ENCODE measurements around the gene STK17B. TPM values are rescaled to one million over a fixed set of nuclear protein-coding genes. Genes with fewer than 3 reads are reported as not detected.

STK17B gene
- total RNA-seq = 7.4 TPM
- long read RNA-seq = 0 reads

GRCh38 chr2:196171248-196171871 is at the start of gene STK17B:
TSS of gene STK17B (minus strand) at chr2:196171578. CDS start at chr2:196163383, 8,195 bp downstream.
- intact Hi-C loops (cut with DNase I) = loop anchor here (5.0 kb wide), 1 partner anchor 94 kb away; no protein-coding TSS in a partner anchor
- peak; percentile 98 for ATAC-seq
- peak; percentile 97 for DNase-seq (ENCODE audit: missing footprints)

- no peak for DNase-seq (ENCODE audit: missing footprints)
- ATAC-seq = no peak
- intact Hi-C loops (cut with DNase I) = no loop called here
These were observed 49.3 kb upstream of the STK17B start for GRCh38 chr2:196220671-196221070.

- ATAC-seq (no peak), DNase-seq (ENCODE audit: missing footprints) (no peak)
- intact Hi-C loops (cut with DNase I) = no loop called here
These were observed 48.3 kb upstream of the STK17B start for GRCh38 chr2:196219671-196220070.

GRCh38 chr2:196218106-196218505 is 46.7 kb upstream of the STK17B start:
- intact Hi-C loops (cut with DNase I) = no loop called here
- DNase-seq (ENCODE audit: missing footprints) (no peak), ATAC-seq (no peak)

- intact Hi-C loops (cut with DNase I) = no loop called here
These were observed 45.7 kb upstream of the STK17B start for GRCh38 chr2:196217116-196217515.

GRCh38 chr2:196215376-196215775 is 44.0 kb upstream of the STK17B start:
- ATAC-seq = no peak
- intact Hi-C loops (cut with DNase I) = no loop called here
- no peak for DNase-seq (ENCODE audit: missing footprints)

More at GRCh38 chr2:196217116-196217515, 45.7 kb upstream of the STK17B start:
- DNase-seq (ENCODE audit: missing footprints) (no peak), ATAC-seq (no peak)

GRCh38 chr2:196214156-196214555 is 42.8 kb upstream of the STK17B start:
- DNase-seq (ENCODE audit: missing footprints) (no peak), ATAC-seq (no peak)
- intact Hi-C loops (cut with DNase I) = no loop called here

- DNase-seq (ENCODE audit: missing footprints) (no peak), ATAC-seq (no peak)
- intact Hi-C loops (cut with DNase I) = no loop called here
These were observed 42.0 kb upstream of the STK17B start for GRCh38 chr2:196213252-196213980.

- DNase-seq (ENCODE audit: missing footprints) (no peak), ATAC-seq (no peak)
- intact Hi-C loops (cut with DNase I) = no loop called here
These were observed 37.5 kb upstream of the STK17B start for GRCh38 chr2:196208915-196209314.

- ATAC-seq (no peak), DNase-seq (ENCODE audit: missing footprints) (no peak)
- intact Hi-C loops (cut with DNase I) = no loop called here
These were observed 35.4 kb upstream of the STK17B start for GRCh38 chr2:196206804-196207203.

GRCh38 chr2:196205881-196206435 is 34.6 kb upstream of the STK17B start:
- DNase-seq (ENCODE audit: missing footprints) (no peak), ATAC-seq (peak; percentile 71)
- intact Hi-C loops (cut with DNase I) = no loop called here

- ATAC-seq (no peak), DNase-seq (ENCODE audit: missing footprints) (no peak)
- intact Hi-C loops (cut with DNase I) = no loop called here
These were observed 33.8 kb upstream of the STK17B start for GRCh38 chr2:196205011-196205766.

- ATAC-seq = peak; percentile 54
- no peak for DNase-seq (ENCODE audit: missing footprints)
- intact Hi-C loops (cut with DNase I) = no loop called here
These were observed 30.0 kb upstream of the STK17B start for GRCh38 chr2:196201229-196202009.

- no peak for DNase-seq (ENCODE audit: missing footprints)
- intact Hi-C loops (cut with DNase I) = no loop called here
- ATAC-seq = no peak
These were observed 29.2 kb upstream of the STK17B start for GRCh38 chr2:196200557-196200956.

- ATAC-seq = no peak
- intact Hi-C loops (cut with DNase I) = no loop called here
- no peak for DNase-seq (ENCODE audit: missing footprints)
These were observed 24.4 kb upstream of the STK17B start for GRCh38 chr2:196195758-196196157.

GRCh38 chr2:196195302-196195701 is 23.9 kb upstream of the STK17B start:
- intact Hi-C loops (cut with DNase I) = no loop called here
- ATAC-seq (no peak), DNase-seq (ENCODE audit: missing footprints) (no peak)

- ATAC-seq = no peak
- DNase-seq (ENCODE audit: missing footprints) = no peak
- intact Hi-C loops (cut with DNase I) = no loop called here
These were observed 20.2 kb upstream of the STK17B start for GRCh38 chr2:196191541-196191940.

GRCh38 chr2:196187898-196188458 is 16.6 kb upstream of the STK17B start:
- intact Hi-C loops (cut with DNase I) = no loop called here
- ATAC-seq (no peak), DNase-seq (ENCODE audit: missing footprints) (no peak)
